Measurements from ENCODE around the gene MGMT. TPM values are rescaled to one million over a fixed set of nuclear protein-coding genes. Genes with fewer than 3 reads are reported as not detected.

MGMT gene
- total RNA-seq, 1 donor from 2014 or later, result 13.9 TPM

- Mint-ChIP-seq H3K36me3 (ENCODE audit: low read depth) (peaks cover 1% of the 10 kb centered on the region), H3K27me3 (ENCODE audit: low read depth) (no peaks in the 10 kb centered on the region), H3K27ac (ENCODE audit: unreplicated experiment) (no peak overlapping the region), H3K4me1 (ENCODE audit: low read depth) (no peaks in the 10 kb centered on the region), H3K9me3 (ENCODE audit: low read depth) (peaks cover 33% of the 10 kb centered on the region), H3K4me3 (ENCODE audit: unreplicated experiment) (no peak overlapping the region)
- no peak for TF ChIP-seq CTCF (IDR thresholded peaks at IDR 0.05)
- DNase-seq (ENCODE audit: low spot score), result no peak
Observed at GRCh38 chr10:129800796-129801340, 333.8 kb downstream of the MGMT start.

- Mint-ChIP-seq H3K4me3 (ENCODE audit: unreplicated experiment) (no peak overlapping the region), H3K36me3 (ENCODE audit: low read depth) (peaks cover 1% of the 10 kb centered on the region), H3K9me3 (ENCODE audit: low read depth) (peaks cover 27% of the 10 kb centered on the region)
Observed at GRCh38 chr10:129807211-129807610, 340.2 kb downstream of the MGMT start.

GRCh38 chr10:129808092-129808983 lies 341.3 kb downstream of the MGMT start:
- no peak overlapping the region for H3K4me3 Mint-ChIP-seq (ENCODE audit: unreplicated experiment)
- H3K36me3 Mint-ChIP-seq (ENCODE audit: low read depth), result peaks cover 1% of the 10 kb centered on the region
- no peak overlapping the region for H3K27ac Mint-ChIP-seq (ENCODE audit: unreplicated experiment)
- peaks cover 23% of the 10 kb centered on the region for H3K9me3 Mint-ChIP-seq (ENCODE audit: low read depth)
- no peak for TF ChIP-seq CTCF (IDR thresholded peaks at IDR 0.05)
- H3K4me1 Mint-ChIP-seq (ENCODE audit: low read depth), result no peaks in the 10 kb centered on the region
- no peaks in the 10 kb centered on the region for H3K27me3 Mint-ChIP-seq (ENCODE audit: low read depth)
- DNase-seq (ENCODE audit: low spot score), result peak; percentile 91

More at GRCh38 chr10:129807211-129807610, 340.2 kb downstream of the MGMT start:
- Mint-ChIP-seq H3K27me3 (ENCODE audit: low read depth) (no peaks in the 10 kb centered on the region), H3K27ac (ENCODE audit: unreplicated experiment) (no peak overlapping the region), H3K4me1 (ENCODE audit: low read depth) (no peaks in the 10 kb centered on the region)
- no peak for TF ChIP-seq CTCF (IDR thresholded peaks at IDR 0.05)
- DNase-seq (ENCODE audit: low spot score), result no peak

GRCh38 chr10:129809431-129809830 lies 342.4 kb downstream of the MGMT start:
- Mint-ChIP-seq H3K9me3 (ENCODE audit: low read depth) (peaks cover 17% of the 10 kb centered on the region), H3K27ac (ENCODE audit: unreplicated experiment) (no peak overlapping the region), H3K4me1 (ENCODE audit: low read depth) (no peaks in the 10 kb centered on the region), H3K4me3 (ENCODE audit: unreplicated experiment) (no peak overlapping the region), H3K36me3 (ENCODE audit: low read depth) (no peaks in the 10 kb centered on the region), H3K27me3 (ENCODE audit: low read depth) (no peaks in the 10 kb centered on the region)
- TF ChIP-seq CTCF (IDR thresholded peaks at IDR 0.05), result no peak
- no peak for DNase-seq (ENCODE audit: low spot score)

- Mint-ChIP-seq H3K9me3 (ENCODE audit: low read depth) (peaks cover 14% of the 10 kb centered on the region), H3K36me3 (ENCODE audit: low read depth) (no peaks in the 10 kb centered on the region), H3K27me3 (ENCODE audit: low read depth) (no peaks in the 10 kb centered on the region), H3K4me1 (ENCODE audit: low read depth) (no peaks in the 10 kb centered on the region), H3K4me3 (ENCODE audit: unreplicated experiment) (no peak overlapping the region), H3K27ac (ENCODE audit: unreplicated experiment) (no peak overlapping the region)
- no peak for TF ChIP-seq CTCF (IDR thresholded peaks at IDR 0.05)
- no peak for DNase-seq (ENCODE audit: low spot score)
Observed at GRCh38 chr10:129809841-129810240, 342.8 kb downstream of the MGMT start.

All from chondrocyte (in vitro differentiated cells).